K562 (cell line): ENCODE measurements around the gene FRMD4B. TPM values are rescaled to one million over a fixed set of nuclear protein-coding genes. Genes with fewer than 3 reads are reported as not detected.

Experiments
- ATAC-seq: fragments of 200-7000 bp; cut with Tn5 transposase; 3 replicates; pipeline ENCODE4 v1.9.1; 2020; ENCODE audit warnings: moderate library complexity
- BruUV-seq: library from RNA; stranded (reverse); fragments of 400-500 nt; replicated peaks from 2 replicates; lab custom pipeline; 2021; lab: Mats Ljungman, UMichigan
- CTCF ChIA-PET: fragments of 300-600 bp; formaldehyde crosslinking; extraction: SDS; loops from one replicate; lab custom pipeline; 2021; ENCODE audit warnings: low intra/inter-chr PET ratio; lab: Yijun Ruan, JAX
- POLR2A ChIA-PET: fragments of 300-600, 350-650 bp; sonication (Branson Sonifier 250); formaldehyde crosslinking; extraction: SDS; loops from one replicate; lab custom pipeline; 2021; ENCODE audit warnings: antibody characterized with exemption, inconsistent platforms; lab: Yijun Ruan, JAX
- DNase-seq, 4 experiments: peaks; one replicate each; pipeline versions ENCODE4 v3.0.0 to v3.0.0-alpha.2; 2011 to 2018; ENCODE audit warnings: low spot score in 3 of 4, mixed read lengths in 3 of 4; ENCODE audit errors: extremely low read depth in 1 of 4
- FAIRE-seq: peaks from 2 replicates; lab custom pipeline; 2011; peaks lifted over from hg19 to GRCh38; lab: Jason Lieb, UNC
- H2AFZ ChIP-seq: 2 replicates; pipeline ENCODE4 v1.6.0; 2011; ENCODE audit warnings: low read depth, low read length, control low read depth, inconsistent platforms
- H3K27ac ChIP-seq: fragments of 200-600 bp; 3 replicates; pipeline ENCODE4 v1.8.0; 2011; ENCODE audit warnings: low read depth, mild to moderate bottlenecking, control low read depth, inconsistent platforms, low read length, moderate library complexity, mixed read lengths; ENCODE audit errors: extremely low read depth
- H3K27me3 ChIP-seq, 2 experiments: fragments of 300-600 bp in 1 of 2; 2 replicates in 1 of 2; 3 replicates in 1 of 2; pipeline versions ENCODE4 v1.6.0 to v1.8.0; 2011; ENCODE audit warnings: inconsistent platforms in 2 of 2, low read length in 2 of 2, mild to moderate bottlenecking in 1 of 2, mixed read lengths in 1 of 2, moderate library complexity in 1 of 2; ENCODE audit not compliant: control insufficient read depth in 2 of 2, insufficient read depth in 2 of 2
- H3K36me3 ChIP-seq: fragments of 300-600 bp; 3 replicates; pipeline ENCODE4 v1.8.0; 2011; ENCODE audit warnings: mild to moderate bottlenecking, low read length, inconsistent platforms; ENCODE audit not compliant: control insufficient read depth, insufficient read depth
- H3K4me1 ChIP-seq, 2 experiments: fragments of 200-600 bp in 1 of 2; replicated peaks in 1 of 2; 2 replicates in 1 of 2; 3 replicates in 1 of 2; pipeline versions ENCODE4 v1.5.1 to v1.8.0; 2011; ENCODE audit warnings: inconsistent platforms in 2 of 2, low read length in 2 of 2, mild to moderate bottlenecking in 1 of 2, mixed read lengths in 1 of 2, moderate library complexity in 1 of 2; ENCODE audit not compliant: control insufficient read depth in 2 of 2, insufficient read depth in 2 of 2
- H3K4me2 ChIP-seq: 2 replicates; pipeline ENCODE4 v1.6.1; 2011; ENCODE audit warnings: low read length, control low read depth, inconsistent platforms, mixed read lengths; ENCODE audit not compliant: insufficient read depth
- H3K4me3 ChIP-seq: fragments of 200-600 bp; sonication (generic), shearing (Covaris generic); 2 replicates; pipeline ENCODE4 v1.5.1; 2016; ENCODE audit warnings: control low read depth, inconsistent platforms
- H3K79me2 ChIP-seq: fragments of 200-600 bp; 3 replicates; pipeline ENCODE4 v1.8.0; 2011; ENCODE audit warnings: low read length, inconsistent platforms; ENCODE audit not compliant: control insufficient read depth, insufficient read depth
- H3K9ac ChIP-seq, 2 experiments: 2 replicates each; pipeline versions ENCODE4 v1.6.0 to v1.6.1; 2011; ENCODE audit warnings: low read depth in 2 of 2, low read length in 2 of 2, control low read depth in 1 of 2, inconsistent platforms in 1 of 2, mild to moderate bottlenecking in 1 of 2, mixed read lengths in 1 of 2; ENCODE audit not compliant: insufficient read depth in 1 of 2
- H3K9me1 ChIP-seq: one replicate; pipeline ENCODE4 v1.6.0; 2011; ENCODE audit warnings: inconsistent platforms, mild to moderate bottlenecking, low read length, moderate library complexity; ENCODE audit not compliant: control insufficient read depth, insufficient read depth
- H3K9me3 ChIP-seq: replicated peaks from 2 replicates; pipeline ENCODE4 v1.5.1; 2011; ENCODE audit warnings: low read depth, low read length, inconsistent platforms; ENCODE audit not compliant: control insufficient read depth, insufficient read depth
- H4K20me1 ChIP-seq: replicated peaks from 2 replicates; pipeline ENCODE4 v1.6.1; 2011; ENCODE audit warnings: low read length, inconsistent platforms, mixed read lengths; ENCODE audit not compliant: control insufficient read depth, insufficient read depth
- CHCHD3 ChIP-seq: fragments of 250-450 bp; sonication (Bioruptor Pico); IDR thresholded peaks from 2 replicates; pipeline ENCODE4 v2.1.2; 2022; ENCODE audit warnings: mild to moderate bottlenecking
- GABPB2 ChIP-seq: fragments of 250-450 bp; sonication (Bioruptor Pico); conservative IDR thresholded peaks from 2 replicates; pipeline ENCODE4 v1.5.1; 2021; ENCODE audit warnings: mild to moderate bottlenecking
- IRF1 ChIP-seq: sonication (generic); formaldehyde crosslinking; IDR thresholded peaks from 2 replicates; pipeline ENCODE4 v1.8.0; 2022; ENCODE audit warnings: missing genetic modification reagents, mild to moderate bottlenecking, borderline replicate concordance
- KAT2B ChIP-seq: IDR thresholded peaks from one replicate; pipeline ENCODE4 v1.6.1; 2012; ENCODE audit warnings: low read depth, mild to moderate bottlenecking, control low read depth, inconsistent platforms, low read length, moderate library complexity
- PYGO2 ChIP-seq: fragments of 450-650 bp; IDR thresholded peaks from 2 replicates; pipeline ENCODE4 v1.6.1; 2016; ENCODE audit warnings: mild to moderate bottlenecking, missing genetic modification characterization, moderate library complexity, missing compliant biosample characterization
- THRB ChIP-seq: fragments of 450-650 bp; formaldehyde crosslinking; conservative IDR thresholded peaks from 2 replicates; pipeline ENCODE4 v1.4.0; 2022; ENCODE audit warnings: mild to moderate bottlenecking, missing genetic modification characterization
- ZNF146 ChIP-seq: IDR thresholded peaks from one replicate; pipeline ENCODE4 v1.6.1; 2018; ENCODE audit warnings: missing compliant biosample characterization; ENCODE audit not compliant: unreplicated experiment
- ZNF589 ChIP-seq: fragments of 200-800 bp; sonication (Bioruptor generic); IDR thresholded peaks from 2 replicates; pipeline ENCODE4 v1.6.1; 2016; ENCODE audit warnings: low read depth, missing genetic modification characterization, missing compliant biosample characterization
- in situ Hi-C: fragments of 300-500 bp; cut with MboI; formaldehyde crosslinking; loops from 4 replicates; pipeline ENCODE4 v1.15.0; 2018; ENCODE audit warnings: inconsistent platforms, mixed read lengths
- intact Hi-C: fragments of 100-400 bp; cut with micrococcal nuclease; formaldehyde crosslinking; loops from 2 replicates; pipeline ENCODE4 v1.14.2; 2022
- polyA plus RNA-seq, 8 experiments: library from polyadenylated mRNA; depleted of rRNA in 4 of 8; stranded (reverse) in 5 of 8; unstranded in 3 of 8; fragments of >200 nt; fragmentation: Nextera tagmentation in 2 of 8; fragmentation: Illumina TruSeq in 1 of 8; extraction: Ambion mirVana in 2 of 8; extraction: Trizol in 1 of 8; gene quantifications; 2 replicates each; pipeline versions ENCODE4 v1.2.1 to v1.2.3, GENCODE V29; 2011 to 2014; ENCODE audit warnings: inconsistent platforms in 1 of 8, missing spikeins in 1 of 8
- total RNA-seq, 7 experiments: library from RNA; depleted of rRNA in 6 of 7; stranded (reverse); fragments of >200 nt in 6 of 7; fragmentation: Illumina TruSeq in 2 of 7; extraction: Trizol in 2 of 7; gene quantifications; 2 replicates each; pipeline versions ENCODE4 v1.2.1 to v1.2.3, GENCODE V29; 2011 to 2021; ENCODE audit warnings: low replicate concordance in 1 of 7

FRMD4B gene
- total and polyA plus RNA-seq, 9 of the 15 experiments (the other 6 are each of a cell fraction or from before 2014, with no cell fraction given) = 0.03 to 0.09 (median 0.04) TPM; not detected in 3

- Histone ChIP-seq H3K27me3 (no peaks in the 10 kb centered on the region; a peak in 1 of 5 replicates), H3K27ac (no peak overlapping the region), H3K36me3 (no peaks in the 10 kb centered on the region), H3K9ac (no peak overlapping the region), H4K20me1 (no peaks in the 10 kb centered on the region), H3K4me1 (0 out of 5 replicates have a peak, but pooled peaks cover 0 to under 1% of the 10 kb centered on the region in 2 experiments), H3K79me2 (no peaks in the 10 kb centered on the region), H3K4me3 (no peak overlapping the region), H2AFZ (no peak overlapping the region), H3K9me1 (no peaks in the 10 kb centered on the region), H3K9me3 (no peaks in the 10 kb centered on the region), H3K4me2 (no peak overlapping the region)
- intact Hi-C loops (no loop called here), in situ Hi-C loops (no loop called here)
- POLR2A ChIA-PET = interaction anchor here (0.8 kb wide), 2 partner anchors 8 to 105 kb away, joined by 3 to 5 read pairs; no protein-coding TSS in a partner anchor
- FAIRE-seq (no peak), ATAC-seq (no peak), DNase-seq (no peak)
- TF ChIP-seq GABPB2 (CRISPR knock-in tag) = no peak
- TF ChIP-seq KAT2B = no peak
- TF ChIP-seq PYGO2 = no peak
- no peak for TF ChIP-seq ZNF146 (CRISPR knock-in tag)
- no peak for TF ChIP-seq THRB (CRISPR knock-in tag)
- TF ChIP-seq IRF1 (CRISPR knock-in tag) = no peak
- TF ChIP-seq CHCHD3 (CRISPR knock-in tag) = no peak
- no peak for TF ChIP-seq ZNF589
- no TSS peak for BruUV-seq
- CTCF ChIA-PET = no interaction called here
These were observed 248.9 kb downstream of the FRMD4B start for GRCh38 chr3:69137005-69137404.
